Epidermal melanocyte (primary cell): ENCODE measurements around the gene SERPINB13.

Source experiments
- DNase-seq: peaks from one replicate; pipeline ENCODE4 v3.0.0; 2011; ENCODE audit warnings: low spot score; ENCODE audit not compliant: insufficient read length

The SERPINB13 gene

DNA sequence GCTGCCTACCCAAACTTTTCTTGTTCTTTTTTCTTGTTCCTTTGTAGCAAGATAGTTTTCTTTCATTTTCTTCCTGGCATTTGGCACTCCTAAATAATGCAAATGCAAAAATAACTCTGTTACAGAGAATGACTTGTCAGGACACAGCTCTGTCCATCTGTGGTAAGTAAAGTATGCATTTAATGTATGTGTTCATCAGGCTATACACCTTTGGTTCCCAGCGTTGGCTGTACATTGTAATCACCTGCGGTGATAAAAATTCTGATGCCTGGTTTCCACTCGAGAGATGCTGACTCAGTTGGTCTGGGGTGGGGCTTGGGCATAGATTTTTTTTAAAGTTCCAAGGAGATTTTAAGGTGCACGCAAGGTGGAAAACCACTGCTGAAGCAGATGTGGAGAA, at the start of gene SERPINB13:
TSS of gene SERPINB13 (plus strand) at position 378 of the 400 bp plus-strand sequence. CDS start 1,325 bp downstream, outside the sequence.
- DNase-seq = no peak

DNA sequence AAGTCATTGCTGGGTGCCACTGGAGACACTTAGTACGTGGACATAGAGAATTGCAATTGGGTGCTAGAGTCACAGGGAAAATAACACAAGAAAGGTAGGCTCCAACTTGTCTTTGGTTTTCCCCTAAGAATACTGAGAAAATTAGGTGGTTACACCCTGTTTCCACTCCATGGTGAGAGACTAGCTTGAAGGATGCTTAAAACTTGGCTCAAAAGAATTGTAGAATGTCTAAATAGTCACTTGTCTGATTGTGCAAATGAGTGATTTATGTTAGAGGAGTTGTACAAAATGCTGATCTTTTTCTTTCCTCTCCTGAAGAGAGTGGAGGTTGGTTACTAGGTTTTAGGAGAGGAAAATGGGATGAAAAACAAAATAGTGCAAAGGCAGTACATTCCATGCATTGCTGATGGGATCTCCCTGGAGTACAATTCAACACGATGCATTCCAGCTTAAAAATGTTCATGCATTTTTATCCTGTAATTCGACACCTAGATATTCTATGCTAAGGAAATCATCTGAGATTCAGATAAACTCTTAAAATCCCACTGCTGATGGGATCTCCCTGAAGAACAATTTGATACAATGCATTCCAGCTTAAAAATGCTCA, 47.1 kb upstream of the SERPINB13 start:
- peak; percentile 30 for DNase-seq

DNA sequence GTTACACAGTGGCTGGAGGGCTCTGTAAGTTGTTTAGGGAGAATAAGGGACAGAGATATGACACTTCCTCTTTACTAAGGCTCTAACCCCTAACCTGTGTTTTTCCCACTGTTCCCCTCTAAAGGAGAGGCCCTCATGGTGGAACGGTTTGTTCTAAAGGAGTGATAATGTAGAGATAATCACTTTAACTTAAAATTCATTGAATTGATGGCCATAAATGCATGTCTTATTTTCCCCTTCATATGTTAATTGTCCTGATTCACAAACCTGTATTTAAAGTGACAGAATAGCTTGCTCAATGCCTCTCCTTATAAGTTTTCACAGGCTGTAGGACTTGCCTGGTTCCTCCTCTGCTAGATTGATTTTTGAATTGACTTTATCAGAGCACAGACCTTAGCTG, 45.1 kb upstream of the SERPINB13 start, which contains the start of gene SERPINB12:
TSS of gene SERPINB12 (plus strand) at position 301 of the 400 bp plus-strand sequence. CDS start 13,791 bp downstream, outside the sequence.
- no peak for DNase-seq

GRCh38 chr18:63544017-63544416, 43.1 kb upstream of the SERPINB13 start:
- no peak for DNase-seq

DNA sequence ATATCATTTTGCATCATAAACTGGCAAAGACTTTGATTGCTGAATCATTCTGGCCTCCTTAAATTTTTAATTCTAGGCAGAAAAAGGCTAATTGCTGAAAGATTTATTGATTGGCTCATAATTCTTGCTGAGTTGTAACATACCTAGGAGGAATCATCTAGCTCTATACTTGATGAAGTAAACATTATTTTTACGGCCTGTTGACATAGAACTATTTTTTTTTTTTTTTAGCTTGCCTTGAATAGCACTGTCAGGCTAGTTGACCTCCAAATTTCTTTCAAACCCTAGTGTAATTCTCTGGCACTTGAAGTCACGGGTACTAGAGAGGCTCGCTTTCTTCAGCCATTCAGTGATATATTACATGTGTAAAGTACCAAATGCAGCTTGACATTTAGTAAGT, 42.1 kb upstream of the SERPINB13 start:
- DNase-seq = no peak

DNA sequence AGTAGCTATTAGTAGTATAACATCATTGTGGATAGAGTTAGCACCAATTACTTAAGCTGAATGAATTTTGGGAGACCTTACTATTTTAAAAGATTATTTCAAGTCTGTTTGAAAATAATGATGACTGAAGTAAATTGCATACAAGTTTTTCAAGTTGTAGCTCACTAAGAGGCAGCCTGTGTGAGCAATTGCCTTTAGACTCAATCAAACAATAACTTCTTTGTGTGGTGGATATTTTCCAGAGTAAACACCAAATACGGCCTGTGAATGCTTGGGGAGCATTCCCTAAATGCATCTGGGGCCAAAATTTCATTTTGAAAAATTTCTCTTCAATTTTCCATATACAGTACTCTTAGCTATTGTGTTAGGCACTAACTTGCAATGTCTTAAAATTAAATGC, 37.1 kb upstream of the SERPINB13 start:
- DNase-seq = peak; percentile 27

DNA sequence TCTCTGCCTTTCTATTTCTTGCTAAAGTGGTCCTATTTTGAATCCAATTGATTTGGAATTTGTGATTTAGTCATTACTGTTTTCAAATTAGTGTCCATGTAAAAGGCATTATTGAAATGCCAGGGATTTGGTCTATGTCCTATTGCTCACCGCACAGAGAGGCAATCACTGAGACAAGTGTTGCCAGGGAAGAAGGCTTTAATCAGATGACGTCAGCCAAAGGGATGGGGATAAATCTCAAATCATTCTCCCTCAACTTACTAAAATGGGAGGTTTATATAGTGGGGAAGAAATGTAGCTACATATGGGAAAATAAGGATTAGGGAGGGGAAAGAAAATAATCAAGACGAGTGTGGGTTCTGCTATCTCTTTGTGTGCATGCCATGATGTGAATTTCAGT, 35.4 kb upstream of the SERPINB13 start:
- DNase-seq = no peak

- no peak for DNase-seq
These were observed 34.6 kb upstream of the SERPINB13 start for GRCh38 chr18:63552581-63552980.

DNA sequence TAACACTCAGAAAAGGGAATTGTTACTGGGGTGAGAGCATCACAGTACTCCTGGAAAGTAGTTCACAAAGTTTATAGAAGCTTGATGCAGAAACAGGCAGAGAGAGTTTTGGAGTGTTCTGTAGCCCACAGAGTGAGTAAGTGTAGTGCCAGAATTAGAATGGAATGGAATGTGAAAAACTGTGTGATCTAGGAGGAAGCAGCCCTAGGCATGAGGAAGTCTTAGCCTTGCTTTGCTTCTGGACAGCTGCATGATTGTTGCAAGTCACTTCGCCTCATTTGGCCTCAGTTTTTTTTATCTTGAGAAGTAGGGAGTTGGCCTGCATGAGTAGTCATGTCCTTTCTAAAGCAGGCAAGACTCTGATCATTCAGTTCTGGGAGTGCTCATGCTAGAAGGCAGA, 34.1 kb upstream of the SERPINB13 start:
- peak; percentile 86 for DNase-seq

DNA sequence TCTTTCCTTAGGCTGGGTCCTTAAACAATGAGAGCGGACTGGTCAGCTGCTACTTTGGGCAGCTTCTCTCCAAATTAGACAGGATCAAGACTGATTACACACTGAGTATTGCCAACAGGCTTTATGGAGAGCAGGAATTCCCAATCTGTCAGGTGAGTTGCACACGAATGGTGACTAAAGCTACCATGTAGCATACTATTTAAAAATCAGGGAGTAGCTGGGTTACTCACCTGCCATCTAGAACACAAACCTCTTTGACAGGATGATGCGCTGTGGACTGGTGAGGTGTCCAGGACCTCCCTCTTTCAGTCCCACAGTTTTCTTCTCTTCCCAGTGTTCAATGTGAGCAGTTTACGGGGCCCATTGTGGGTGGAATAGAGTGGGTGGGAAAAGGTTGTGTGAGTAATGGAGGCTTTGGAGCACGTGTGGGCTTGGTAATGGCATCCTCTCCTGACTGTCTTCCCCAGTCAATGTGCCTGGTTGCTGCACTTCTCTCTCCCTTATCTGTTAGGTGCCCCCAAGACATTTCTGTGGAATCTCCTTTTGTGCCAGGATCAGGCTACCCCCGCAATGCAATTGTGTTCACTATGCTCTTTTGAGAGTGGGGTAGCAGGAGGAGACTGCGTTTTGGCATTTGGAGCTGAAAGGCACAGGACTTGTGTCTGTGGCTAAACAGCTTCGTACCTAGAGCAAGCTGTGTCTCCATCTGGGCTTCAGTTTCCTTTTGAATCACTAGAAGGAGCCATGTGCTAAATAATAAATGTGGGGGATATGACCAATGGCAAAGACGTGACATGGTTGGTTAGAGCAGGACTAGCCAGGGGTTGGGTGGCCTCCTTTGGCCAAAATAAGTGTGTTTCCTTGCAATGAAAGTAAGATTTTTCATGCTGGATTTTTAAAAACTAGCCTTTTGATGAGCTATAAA, 27.3 kb upstream of the SERPINB13 start:
- DNase-seq = no peak

- DNase-seq = no peak
These were observed 24.9 kb upstream of the SERPINB13 start for GRCh38 chr18:63562284-63562683.

GRCh38 chr18:63564021-63564420, 23.1 kb upstream of the SERPINB13 start:
- no peak for DNase-seq

GRCh38 chr18:63564561-63564960, 22.6 kb upstream of the SERPINB13 start:
- DNase-seq = no peak

DNA sequence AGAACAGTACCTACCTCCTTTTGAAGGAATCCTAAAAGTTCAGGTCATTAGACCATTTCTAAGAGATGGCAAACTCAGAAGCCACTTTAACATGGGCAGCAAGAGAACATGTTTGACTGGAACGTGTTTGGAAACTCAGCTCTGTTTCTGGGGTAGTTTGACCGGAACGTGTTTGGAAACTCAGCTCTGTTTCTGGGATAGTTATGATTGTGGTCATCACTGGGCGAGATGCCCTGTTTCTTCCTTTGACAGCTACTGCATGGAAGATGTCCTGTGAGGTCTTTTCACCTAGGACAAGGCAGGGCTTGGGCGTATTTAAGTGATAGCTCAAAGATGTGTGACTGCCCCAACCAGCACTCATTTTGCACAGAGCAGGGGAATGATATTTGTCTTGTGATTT, 19.9 kb upstream of the SERPINB13 start:
- DNase-seq = no peak

DNA sequence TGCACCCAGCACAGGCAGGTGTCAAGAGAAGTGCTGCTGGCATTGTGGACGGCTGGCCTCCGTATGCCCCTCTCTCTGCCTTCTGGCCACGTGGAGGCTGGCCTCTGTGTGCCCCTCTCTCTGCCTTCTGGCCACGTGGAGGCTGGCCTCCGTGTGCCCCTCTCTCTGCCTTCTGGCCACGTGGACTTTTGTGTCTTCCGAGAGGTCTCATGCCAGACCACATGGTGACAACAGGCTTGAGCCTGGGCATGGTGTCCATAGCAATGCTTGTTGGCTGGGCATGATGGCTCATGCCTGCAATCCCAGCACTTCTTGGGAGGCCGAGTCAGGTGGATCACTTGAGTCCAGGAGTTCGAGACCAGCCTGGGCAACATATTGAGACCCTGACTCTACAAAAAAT, 19.3 kb upstream of the SERPINB13 start:
- DNase-seq = no peak

GRCh38 chr18:63570721-63571120, 16.4 kb upstream of the SERPINB13 start:
- DNase-seq = no peak

DNA sequence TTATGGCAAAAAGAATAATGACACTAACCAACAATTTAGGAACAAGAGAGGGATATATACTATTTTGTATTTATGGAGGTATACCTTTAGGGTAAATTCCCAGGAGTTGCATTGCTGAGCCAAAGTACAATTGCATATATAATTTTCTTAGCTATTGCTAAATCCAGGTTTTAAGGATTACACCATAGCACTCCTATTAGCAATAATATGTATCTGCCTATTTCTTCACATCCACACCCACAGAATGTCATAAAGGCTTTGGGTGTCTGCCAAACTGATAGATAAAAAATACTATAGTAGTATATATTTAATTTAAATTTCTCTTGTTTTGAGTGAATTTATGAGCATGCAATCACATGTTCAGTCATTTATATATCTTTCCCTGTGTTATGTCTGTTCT, 11.5 kb upstream of the SERPINB13 start:
- no peak for DNase-seq

DNA sequence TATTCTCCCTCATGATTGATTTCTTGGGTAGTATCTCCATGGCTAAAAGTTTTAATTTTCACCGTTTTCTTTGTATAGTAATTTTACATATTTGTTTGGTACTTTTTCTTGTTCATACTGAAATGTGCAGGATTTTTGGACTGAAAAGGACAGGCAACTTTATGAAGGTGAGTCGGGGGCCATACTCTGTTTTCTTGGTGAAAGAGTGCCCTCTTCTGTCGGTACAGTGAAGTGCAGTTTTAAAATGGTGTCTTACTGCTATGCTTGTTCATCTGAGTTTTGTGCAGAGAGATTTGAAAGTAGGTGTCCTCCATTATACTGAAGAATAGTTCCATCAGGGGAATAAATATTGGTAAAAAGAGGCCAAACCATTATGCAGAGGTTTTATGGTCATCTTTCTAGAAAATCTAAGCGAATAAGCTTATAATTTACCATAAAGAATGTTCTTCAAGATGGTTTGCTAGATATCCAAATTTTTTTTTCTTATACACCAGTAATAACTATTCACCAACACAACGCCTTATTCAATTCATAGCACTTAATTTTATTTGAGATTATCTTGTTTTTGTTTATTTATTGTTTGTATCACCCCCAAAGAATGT, 8.7 kb upstream of the SERPINB13 start:
- no peak for DNase-seq

DNA sequence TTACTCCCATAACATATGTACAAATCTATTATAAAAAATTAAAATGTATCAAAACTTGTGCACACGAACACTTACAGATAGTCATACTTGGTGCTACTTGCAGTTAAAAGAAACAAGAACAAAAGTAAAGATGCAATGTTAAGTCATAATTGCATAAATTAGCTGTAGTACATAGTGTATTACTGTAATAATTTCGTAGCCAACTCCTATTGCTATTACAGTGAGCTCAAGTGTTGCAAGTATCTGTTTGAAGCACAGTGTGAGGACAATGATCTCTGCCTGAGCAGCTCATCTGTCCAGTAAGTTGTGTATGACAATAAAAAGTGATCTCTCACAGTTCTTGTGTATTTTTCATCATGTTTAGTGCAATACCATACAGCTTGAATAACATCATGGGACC, 7.5 kb upstream of the SERPINB13 start:
- no peak for DNase-seq

DNA sequence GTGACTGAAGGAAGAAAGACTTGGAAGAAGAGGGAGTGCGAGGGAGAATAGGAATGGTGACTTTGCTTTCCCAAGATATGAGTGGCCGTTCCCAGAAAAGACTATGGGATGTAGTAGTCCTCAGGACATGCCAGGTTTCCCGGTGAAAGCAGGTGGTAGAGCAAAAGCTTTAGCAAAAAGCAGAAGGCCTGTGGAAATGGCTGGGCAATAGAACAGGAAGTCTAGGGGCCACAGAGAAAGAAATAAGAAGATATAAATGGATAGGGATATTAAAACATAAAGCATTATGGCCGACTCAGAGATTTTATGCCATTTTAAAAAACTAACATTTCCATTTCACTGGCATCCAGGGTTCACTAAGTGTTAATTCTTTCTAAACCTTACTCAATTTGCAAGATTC, 1.2 kb upstream of the SERPINB13 start:
- DNase-seq = no peak

GRCh38 chr18:63586431-63586830, 712 bp upstream of the SERPINB13 start:
- DNase-seq = no peak

DNA sequence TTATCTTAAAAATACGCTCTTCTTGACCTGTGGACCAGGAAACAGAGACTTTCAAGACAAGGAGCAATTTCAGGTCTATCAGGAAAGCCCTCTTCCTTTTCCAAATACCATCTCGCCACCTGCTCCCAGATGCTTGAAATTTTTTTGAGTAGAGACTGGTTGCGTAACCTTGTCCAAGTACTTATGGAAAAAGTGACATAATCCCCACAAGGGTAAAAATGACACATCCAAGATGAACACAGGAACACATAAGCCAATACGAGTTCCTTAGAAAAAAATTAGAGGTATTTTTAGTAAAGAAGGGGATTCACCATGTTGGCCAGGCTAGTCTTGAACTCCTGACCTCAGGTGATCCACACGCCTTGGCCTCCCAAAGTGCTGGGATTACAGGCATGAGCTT, 1.8 kb downstream of the SERPINB13 start:
- DNase-seq = no peak
